ENCODE measurements around the gene SNCAIP.

The SNCAIP gene

DNA sequence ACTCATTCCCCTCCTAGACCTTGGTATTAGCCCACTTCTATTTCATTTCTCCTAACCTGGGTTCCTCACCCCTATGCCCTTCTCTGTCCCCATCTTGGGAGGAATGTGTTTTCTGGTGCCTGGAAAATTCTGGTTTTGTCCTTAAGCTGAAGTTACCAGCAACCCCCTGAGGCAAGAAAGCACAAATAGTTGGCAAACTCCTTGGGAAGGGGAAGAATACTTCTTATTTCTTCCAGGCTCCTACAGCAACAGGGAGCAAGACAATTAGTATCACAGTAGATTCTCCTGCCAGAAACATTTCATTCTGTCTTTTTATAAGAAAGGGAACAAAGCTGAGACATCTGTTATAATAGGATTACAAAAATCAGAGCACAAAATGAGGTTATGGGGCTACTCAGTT, 142.5 kb downstream of the SNCAIP start:
- Histone ChIP-seq H3K9ac (ENCODE audit: insufficient read length) (no peak overlapping the region), H3K36me3 (ENCODE audit: insufficient read depth, low read length) (no peaks in the 10 kb centered on the region), H3K9me3 (ENCODE audit: low read depth, low read length) (no peaks in the 10 kb centered on the region), H3K27ac (no peak overlapping the region), H3K4me3 (no peak overlapping the region)
- DNase-seq (ENCODE audit: low read depth, low spot score), result no peak
- no peak for TF ChIP-seq EZH2 (IDR thresholded peaks at IDR 0.05)
- no peak for TF ChIP-seq FOXP2 (optimal IDR thresholded peaks at IDR 0.05; ENCODE audit: control extremely low read depth, extremely low read length, insufficient read depth)
- TF ChIP-seq POLR2AphosphoS5 (IDR thresholded peaks at IDR 0.05; ENCODE audit: borderline replicate concordance, low read depth, low read length), result no peak

DNA sequence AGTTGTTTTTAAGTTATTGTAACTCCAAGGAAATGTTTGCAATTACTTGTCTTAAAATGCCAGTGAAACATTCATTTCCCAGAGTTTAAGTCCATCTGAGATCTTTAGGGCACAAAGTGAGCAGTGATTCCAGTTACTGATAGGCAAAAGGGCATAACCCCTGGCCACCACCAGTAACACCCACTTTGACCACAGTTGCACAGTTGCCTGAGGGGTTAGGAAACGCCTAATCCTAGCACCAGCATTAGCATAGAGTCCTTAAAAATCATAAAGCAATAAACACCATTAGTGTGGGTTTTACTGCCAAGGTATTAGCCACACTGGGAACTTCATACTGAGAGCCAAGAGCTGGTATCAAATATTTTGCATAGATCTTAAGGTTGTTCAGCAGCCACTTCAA, 143.9 kb downstream of the SNCAIP start:
- no peak overlapping the region for H3K9ac ChIP-seq (ENCODE audit: insufficient read length)
- H3K4me3 ChIP-seq, result no peak overlapping the region
- H3K36me3 ChIP-seq (ENCODE audit: insufficient read depth, low read length), result no peaks in the 10 kb centered on the region
- TF ChIP-seq FOXP2 (optimal IDR thresholded peaks at IDR 0.05; ENCODE audit: control extremely low read depth, extremely low read length, insufficient read depth), result no peak
- TF ChIP-seq EZH2 (IDR thresholded peaks at IDR 0.05), result no peak
- no peak for TF ChIP-seq POLR2AphosphoS5 (IDR thresholded peaks at IDR 0.05; ENCODE audit: borderline replicate concordance, low read depth, low read length)
- H3K9me3 ChIP-seq (ENCODE audit: low read depth, low read length), result no peaks in the 10 kb centered on the region
- no peak overlapping the region for H3K27ac ChIP-seq
- DNase-seq (ENCODE audit: low read depth, low spot score), result no peak

DNA sequence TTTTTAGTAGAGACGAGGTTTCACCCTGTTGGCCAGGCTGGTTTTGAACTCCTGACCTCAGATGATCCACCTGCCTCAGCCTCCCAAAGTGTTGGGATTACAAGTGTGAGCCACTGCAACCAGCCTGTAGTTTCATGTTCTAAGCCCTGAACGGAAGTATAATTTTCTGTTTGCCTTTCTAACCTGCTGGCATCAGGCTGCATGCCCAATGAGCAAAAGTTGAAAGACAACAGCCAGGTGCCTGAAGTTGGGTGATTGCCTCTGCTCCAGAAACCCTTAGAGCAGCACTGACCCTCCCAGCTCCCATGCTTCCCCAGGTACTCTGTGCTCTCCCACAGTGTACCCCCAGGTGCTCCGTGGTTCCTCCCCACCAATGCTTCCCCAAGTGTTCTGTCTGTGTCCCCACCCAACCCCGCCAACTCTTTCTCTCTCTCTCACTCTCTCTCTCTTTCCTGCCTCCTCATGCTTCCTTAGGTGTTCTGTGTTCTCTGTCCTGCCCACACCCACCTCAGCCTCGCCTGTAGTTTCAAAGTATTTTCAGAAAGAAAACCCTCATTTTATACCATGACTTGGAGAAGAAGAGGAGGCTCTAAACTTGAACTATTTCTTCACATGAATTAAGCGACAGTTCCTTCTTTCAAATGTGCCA, 145.3 kb downstream of the SNCAIP start:
- Histone ChIP-seq H3K9ac (ENCODE audit: insufficient read length) (no peak overlapping the region), H3K9me3 (ENCODE audit: low read depth, low read length) (no peaks in the 10 kb centered on the region)

DNA sequence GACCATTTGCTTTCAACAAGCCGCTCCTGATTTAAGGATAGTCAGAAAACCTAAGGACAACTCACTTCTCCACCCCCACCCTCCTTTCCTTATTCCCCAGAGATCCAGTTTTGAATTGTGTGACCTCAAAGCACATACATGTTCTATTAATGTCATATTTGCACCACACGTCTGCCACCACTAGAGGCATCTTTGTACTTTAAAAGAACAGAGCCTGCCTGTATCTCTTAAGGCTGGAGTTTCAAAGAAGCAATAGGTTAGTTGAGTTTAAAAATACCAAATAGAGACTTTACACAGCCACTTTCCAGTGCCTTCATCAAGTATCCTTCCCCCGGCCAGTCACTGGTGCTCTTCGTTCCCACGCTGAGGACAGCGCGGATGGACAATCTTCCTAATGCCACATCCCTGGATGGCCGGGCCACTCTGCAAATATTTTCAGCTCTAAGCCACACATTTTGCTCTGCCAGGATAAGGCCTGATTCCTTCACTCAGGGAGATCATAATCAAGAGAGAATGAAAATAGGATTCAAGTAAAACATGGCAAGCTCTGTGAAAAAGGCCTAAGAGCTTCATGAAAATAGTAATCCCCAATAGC, 146.3 kb downstream of the SNCAIP start:
- TF ChIP-seq EZH2 (IDR thresholded peaks at IDR 0.05) (no peak), FOXP2 (optimal IDR thresholded peaks at IDR 0.05; ENCODE audit: control extremely low read depth, extremely low read length, insufficient read depth) (no peak), POLR2AphosphoS5 (IDR thresholded peaks at IDR 0.05; ENCODE audit: borderline replicate concordance, low read depth, low read length) (no peak)
- Histone ChIP-seq H3K36me3 (ENCODE audit: insufficient read depth, low read length) (no peaks in the 10 kb centered on the region), H3K9me3 (ENCODE audit: low read depth, low read length) (no peaks in the 10 kb centered on the region), H3K4me3 (no peak overlapping the region), H3K9ac (ENCODE audit: insufficient read length) (no peak overlapping the region), H3K27ac (no peak overlapping the region)
- no peak for DNase-seq (ENCODE audit: low read depth, low spot score)

More for the DNA sequence above, 145.3 kb downstream of the SNCAIP start:
- Histone ChIP-seq H3K27ac (no peak overlapping the region), H3K36me3 (ENCODE audit: insufficient read depth, low read length) (no peaks in the 10 kb centered on the region), H3K4me3 (no peak overlapping the region)
- no peak for DNase-seq (ENCODE audit: low read depth, low spot score)
- TF ChIP-seq FOXP2 (optimal IDR thresholded peaks at IDR 0.05; ENCODE audit: control extremely low read depth, extremely low read length, insufficient read depth) (no peak), EZH2 (IDR thresholded peaks at IDR 0.05) (no peak), POLR2AphosphoS5 (IDR thresholded peaks at IDR 0.05; ENCODE audit: borderline replicate concordance, low read depth, low read length) (no peak)

DNA sequence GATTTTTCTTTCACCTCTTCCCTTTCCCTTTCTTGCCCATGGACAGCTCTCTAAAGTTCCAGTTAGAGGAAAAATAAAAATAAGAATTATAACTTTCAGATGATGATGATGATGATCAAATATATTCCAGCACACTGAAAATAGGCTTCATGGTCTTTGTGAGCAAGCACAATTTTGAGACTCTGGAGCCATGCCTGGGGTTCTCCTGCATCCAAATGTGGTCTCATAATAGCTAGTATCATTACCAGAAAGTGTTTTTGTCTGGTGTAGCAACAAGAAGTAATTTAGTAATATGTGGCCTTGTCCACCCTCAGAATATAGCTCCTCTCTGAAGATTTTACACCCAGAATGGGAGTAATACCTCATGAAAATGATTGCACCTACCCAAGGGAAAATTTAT, 150.4 kb downstream of the SNCAIP start:
- DNase-seq (ENCODE audit: low read depth, low spot score), result no peak
- Histone ChIP-seq H3K9me3 (ENCODE audit: low read depth, low read length) (no peaks in the 10 kb centered on the region), H3K4me3 (no peak overlapping the region), H3K36me3 (ENCODE audit: insufficient read depth, low read length) (no peaks in the 10 kb centered on the region), H3K9ac (ENCODE audit: insufficient read length) (no peak overlapping the region), H3K27ac (no peak overlapping the region)
- TF ChIP-seq FOXP2 (optimal IDR thresholded peaks at IDR 0.05; ENCODE audit: control extremely low read depth, extremely low read length, insufficient read depth) (no peak), EZH2 (IDR thresholded peaks at IDR 0.05) (no peak), POLR2AphosphoS5 (IDR thresholded peaks at IDR 0.05; ENCODE audit: borderline replicate concordance, low read depth, low read length) (no peak)

DNA sequence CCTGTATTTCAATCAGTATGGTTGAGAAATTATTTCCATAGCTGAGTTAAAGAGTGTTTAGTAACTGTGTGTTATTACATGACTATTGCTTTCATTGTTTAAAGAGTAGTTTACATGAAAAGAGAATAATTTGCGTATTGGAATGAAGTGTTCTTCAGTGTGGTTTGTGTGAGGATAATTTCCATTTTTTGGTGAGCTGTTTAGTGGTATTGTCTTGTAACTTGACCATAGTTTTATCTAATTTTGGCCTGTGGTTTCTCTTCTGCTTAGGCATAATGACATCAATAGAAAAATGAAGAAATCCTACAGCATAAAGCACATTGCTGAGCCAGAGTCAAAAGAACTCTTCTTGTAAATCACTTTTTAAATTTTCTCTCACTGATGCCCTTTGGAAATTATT, 151.2 kb downstream of the SNCAIP start:
- Histone ChIP-seq H3K27ac (no peak overlapping the region), H3K36me3 (ENCODE audit: insufficient read depth, low read length) (no peaks in the 10 kb centered on the region), H3K9me3 (ENCODE audit: low read depth, low read length) (no peaks in the 10 kb centered on the region), H3K9ac (ENCODE audit: insufficient read length) (no peak overlapping the region), H3K4me3 (no peak overlapping the region)
- no peak for DNase-seq (ENCODE audit: low read depth, low spot score)
- TF ChIP-seq EZH2 (IDR thresholded peaks at IDR 0.05) (no peak), POLR2AphosphoS5 (IDR thresholded peaks at IDR 0.05; ENCODE audit: borderline replicate concordance, low read depth, low read length) (no peak), FOXP2 (optimal IDR thresholded peaks at IDR 0.05; ENCODE audit: control extremely low read depth, extremely low read length, insufficient read depth) (no peak)

DNA sequence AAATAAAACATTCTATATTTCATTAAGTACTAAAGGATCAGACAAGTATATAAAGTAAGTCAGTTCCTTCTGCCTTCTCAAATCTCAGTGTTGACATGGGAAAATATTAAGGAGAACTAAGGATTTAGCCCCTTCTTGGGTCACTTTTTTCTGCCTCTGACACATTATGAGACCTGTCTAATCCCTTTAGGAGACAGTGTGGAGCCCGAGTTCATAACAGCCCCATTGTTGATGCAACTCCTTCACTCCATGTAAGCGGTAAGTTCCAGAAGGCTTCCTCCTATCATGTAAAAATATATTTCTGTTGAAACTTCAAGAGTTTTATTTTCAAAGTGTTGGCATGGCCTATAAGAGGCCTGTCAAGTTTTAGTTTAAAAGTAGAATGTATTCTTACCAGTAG, 152.2 kb downstream of the SNCAIP start:
- Histone ChIP-seq H3K9ac (ENCODE audit: insufficient read length) (no peak overlapping the region), H3K27ac (no peak overlapping the region), H3K4me3 (no peak overlapping the region), H3K36me3 (ENCODE audit: insufficient read depth, low read length) (no peaks in the 10 kb centered on the region), H3K9me3 (ENCODE audit: low read depth, low read length) (no peaks in the 10 kb centered on the region)
- no peak for DNase-seq (ENCODE audit: low read depth, low spot score)
- no peak for TF ChIP-seq EZH2 (IDR thresholded peaks at IDR 0.05)
- no peak for TF ChIP-seq POLR2AphosphoS5 (IDR thresholded peaks at IDR 0.05; ENCODE audit: borderline replicate concordance, low read depth, low read length)
- no peak for TF ChIP-seq FOXP2 (optimal IDR thresholded peaks at IDR 0.05; ENCODE audit: control extremely low read depth, extremely low read length, insufficient read depth)

DNA sequence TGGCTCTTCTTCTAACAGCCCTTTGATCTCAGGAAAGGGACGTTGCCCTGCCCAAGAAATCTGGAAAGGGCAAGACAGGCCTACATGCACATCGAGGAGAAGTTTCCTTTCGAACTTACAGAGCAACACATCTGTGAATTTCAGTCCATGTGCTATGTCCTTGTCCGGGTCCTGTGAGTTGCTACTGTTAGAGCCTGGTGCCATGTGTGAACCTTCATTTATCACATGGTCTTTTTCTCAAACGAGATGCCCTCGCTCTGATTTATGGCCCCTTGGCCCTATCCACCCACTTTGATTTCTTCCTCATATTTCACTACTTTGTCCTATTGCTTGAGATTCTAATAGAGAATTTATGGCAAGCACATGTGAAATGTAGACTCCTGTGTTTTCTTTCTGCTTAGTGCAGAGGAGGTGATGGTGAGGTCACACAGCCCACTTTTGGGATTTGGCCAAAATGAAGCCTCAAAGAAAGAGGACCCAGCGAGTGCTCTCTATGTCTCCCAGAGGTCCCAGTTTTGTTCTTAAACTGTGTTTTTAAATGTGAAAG, 153.1 kb downstream of the SNCAIP start:
- Histone ChIP-seq H3K9me3 (ENCODE audit: low read depth, low read length) (no peaks in the 10 kb centered on the region), H3K9ac (ENCODE audit: insufficient read length) (no peak overlapping the region), H3K36me3 (ENCODE audit: insufficient read depth, low read length) (no peaks in the 10 kb centered on the region), H3K4me3 (no peak overlapping the region), H3K27ac (no peak overlapping the region)
- no peak for DNase-seq (ENCODE audit: low read depth, low spot score)
- TF ChIP-seq EZH2 (IDR thresholded peaks at IDR 0.05), result no peak
- no peak for TF ChIP-seq FOXP2 (optimal IDR thresholded peaks at IDR 0.05; ENCODE audit: control extremely low read depth, extremely low read length, insufficient read depth)
- TF ChIP-seq POLR2AphosphoS5 (IDR thresholded peaks at IDR 0.05; ENCODE audit: borderline replicate concordance, low read depth, low read length), result no peak

Measured in SK-N-MC (cell line).